GM23248 (cell line): ENCODE measurements around the gene AP1G2. TPM values are rescaled to one million over a fixed set of nuclear protein-coding genes. Genes with fewer than 3 reads are reported as not detected.
A peak's percentile ranks its signal among the peaks of the same experiment; 100 is the strongest.

Source experiments
- DNase-seq: peaks from one replicate; pipeline ENCODE4 v3.0.0-alpha.2; 2015
- H2AFZ ChIP-seq: fragments of 200-600 bp; sonication (generic); 2 replicates; pipeline ENCODE4 v1.6.1; 2016; ENCODE audit warnings: antibody characterized with exemption
- H3F3A ChIP-seq: fragments of 200-600 bp; sonication (generic); 2 replicates; pipeline ENCODE4 v1.6.1; 2016; ENCODE audit warnings: mild to moderate bottlenecking, antibody characterized with exemption, mixed run types; ENCODE audit not compliant: insufficient read depth
- H3K27ac ChIP-seq: fragments of 200-600 bp; sonication (generic); 2 replicates; pipeline ENCODE4 v1.5.1; 2016; ENCODE audit warnings: mild to moderate bottlenecking
- H3K27me3 ChIP-seq: fragments of 200-600 bp; sonication (generic); replicated peaks from 2 replicates; pipeline ENCODE4 v1.6.1; 2016; ENCODE audit warnings: mild to moderate bottlenecking; ENCODE audit not compliant: insufficient read depth
- H3K36me3 ChIP-seq: fragments of 200-600 bp; sonication (generic); 2 replicates; pipeline ENCODE4 v1.6.1; 2016; ENCODE audit warnings: low read depth, mild to moderate bottlenecking
- H3K4me1 ChIP-seq: fragments of 200-600 bp; sonication (generic); 2 replicates; pipeline ENCODE4 v1.6.1; 2016; ENCODE audit warnings: mild to moderate bottlenecking; ENCODE audit not compliant: insufficient read depth
- H3K4me2 ChIP-seq: fragments of 200-600 bp; sonication (generic); one replicate; pipeline ENCODE4 v1.6.1; 2016; ENCODE audit warnings: mild to moderate bottlenecking; ENCODE audit not compliant: unreplicated experiment
- H3K4me3 ChIP-seq: fragments of 200-600 bp; sonication (generic); 2 replicates; pipeline ENCODE4 v1.5.1; 2016; ENCODE audit warnings: mild to moderate bottlenecking
- H3K79me2 ChIP-seq: fragments of 200-600 bp; sonication (generic); 2 replicates; pipeline ENCODE4 v1.6.1; 2016; ENCODE audit warnings: mild to moderate bottlenecking; ENCODE audit not compliant: insufficient read depth
- H3K9ac ChIP-seq: fragments of 200-600 bp; sonication (generic); 2 replicates; pipeline ENCODE4 v1.6.1; 2016; ENCODE audit warnings: mild to moderate bottlenecking
- H3K9me2 ChIP-seq: fragments of 200-600 bp; sonication (generic); 2 replicates; pipeline ENCODE4 v1.6.1; 2016; ENCODE audit warnings: mixed run types, mild to moderate bottlenecking, moderate library complexity; ENCODE audit not compliant: insufficient read depth
- H3K9me3 ChIP-seq: fragments of 200-600 bp; sonication (generic); one replicate; pipeline ENCODE4 v1.6.1; 2017; ENCODE audit warnings: low read depth
- H4K20me1 ChIP-seq: fragments of 200-600 bp; sonication (generic); 2 replicates; pipeline ENCODE4 v1.6.0; 2016; ENCODE audit not compliant: insufficient read depth
- EZH2 ChIP-seq: fragments of 200-600 bp; sonication (generic); IDR thresholded peaks from 2 replicates; pipeline ENCODE4 v1.6.1; 2018; ENCODE audit warnings: antibody characterized with exemption, mild to moderate bottlenecking; ENCODE audit not compliant: insufficient read depth, poor library complexity, severe bottlenecking
- EZH2phosphoT487 ChIP-seq: fragments of 200-600 bp; sonication (generic); IDR thresholded peaks from 2 replicates; pipeline ENCODE4 v1.6.1; 2018; ENCODE audit warnings: antibody characterized with exemption, moderate library complexity, mild to moderate bottlenecking, low read depth; ENCODE audit not compliant: insufficient read depth
- WGBS, 2 experiments: methylation state at CpG; one replicate each; pipeline ENCODE4 v1.1.6; 2015 to 2017; ENCODE audit warnings: low lambda C conversion rate in 2 of 2, low coverage in 1 of 2; ENCODE audit errors: missing lambda C conversion rate in 2 of 2; 5-methylcytosine and 5-hydroxymethylcytosine counted together
- in situ Hi-C: fragments of 300-500 bp; cut with MboI; formaldehyde crosslinking; loops from 2 replicates; pipeline ENCODE4 v1.15.0; 2020
- polyA plus RNA-seq: library from polyadenylated mRNA; unstranded; fragments of >200 nt; fragmentation: Nextera tagmentation; extraction: Ambion mirVana; gene quantifications from 2 replicates; pipeline ENCODE4 v1.2.1, GENCODE V29; 2016
- total RNA-seq: library from RNA; depleted of rRNA; stranded (reverse); fragments of >200 nt; shearing (Covaris generic); gene quantifications from 2 replicates; pipeline ENCODE4 v1.2.3, GENCODE V29; 2014

The AP1G2 gene
- total and polyA plus RNA-seq, 2 experiments from 2014 or later, result 10.2 to 13.7 TPM

GRCh38 chr14:23570806-23571483 lies 3.4 kb upstream of the AP1G2 start:
- in situ Hi-C loops, result no loop called here
- H3K36me3 ChIP-seq, result no peaks in the 10 kb centered on the region
- H3K4me1 ChIP-seq, result no peaks in the 10 kb centered on the region
- H3K4me2 ChIP-seq, result no peak overlapping the region
- H3K4me3 ChIP-seq, result no peak overlapping the region
- no peak for DNase-seq
- H3K27ac ChIP-seq, result no peak overlapping the region
- TF ChIP-seq EZH2phosphoT487 (no peak), EZH2 (no peak)
- peaks cover 22% of the 10 kb centered on the region for H3K27me3 ChIP-seq
- WGBS, 2 experiments, result 46 to 48% methylated on average over 23 of the region's 23 CpGs
- H3K79me2 ChIP-seq, result no peaks in the 10 kb centered on the region
- H3F3A ChIP-seq, result no peaks in the 10 kb centered on the region
- no peaks in the 10 kb centered on the region for H3K9me3 ChIP-seq
- H2AFZ ChIP-seq, result no peak overlapping the region
- no peaks in the 10 kb centered on the region for H4K20me1 ChIP-seq
- no peak overlapping the region for H3K9ac ChIP-seq
- H3K9me2 ChIP-seq, result no peaks in the 10 kb centered on the region

- peaks cover 10% of the 10 kb centered on the region for H3K27me3 ChIP-seq
- no peaks in the 10 kb centered on the region for H3K4me1 ChIP-seq
- DNase-seq, result peak; percentile 26
- in situ Hi-C loops, result no loop called here
- no peaks in the 10 kb centered on the region for H3K9me3 ChIP-seq
- no peaks in the 10 kb centered on the region for H4K20me1 ChIP-seq
- H3K9ac ChIP-seq, result no peak overlapping the region
- no peaks in the 10 kb centered on the region for H3K9me2 ChIP-seq
- no peaks in the 10 kb centered on the region for H3K36me3 ChIP-seq
- no peak for TF ChIP-seq EZH2phosphoT487
- TF ChIP-seq EZH2, result no peak
- no peaks in the 10 kb centered on the region for H3F3A ChIP-seq
- H2AFZ ChIP-seq, result no peak overlapping the region
- 25 to 36% methylated on average over 7 of the region's 7 CpGs for WGBS, 2 experiments
- H3K27ac ChIP-seq, result no peak overlapping the region
- H3K79me2 ChIP-seq, result no peaks in the 10 kb centered on the region
- H3K4me2 ChIP-seq, result no peak overlapping the region
- no peak overlapping the region for H3K4me3 ChIP-seq
These were observed 2.0 kb upstream of the AP1G2 start for GRCh38 chr14:23569443-23570151.

DNA sequence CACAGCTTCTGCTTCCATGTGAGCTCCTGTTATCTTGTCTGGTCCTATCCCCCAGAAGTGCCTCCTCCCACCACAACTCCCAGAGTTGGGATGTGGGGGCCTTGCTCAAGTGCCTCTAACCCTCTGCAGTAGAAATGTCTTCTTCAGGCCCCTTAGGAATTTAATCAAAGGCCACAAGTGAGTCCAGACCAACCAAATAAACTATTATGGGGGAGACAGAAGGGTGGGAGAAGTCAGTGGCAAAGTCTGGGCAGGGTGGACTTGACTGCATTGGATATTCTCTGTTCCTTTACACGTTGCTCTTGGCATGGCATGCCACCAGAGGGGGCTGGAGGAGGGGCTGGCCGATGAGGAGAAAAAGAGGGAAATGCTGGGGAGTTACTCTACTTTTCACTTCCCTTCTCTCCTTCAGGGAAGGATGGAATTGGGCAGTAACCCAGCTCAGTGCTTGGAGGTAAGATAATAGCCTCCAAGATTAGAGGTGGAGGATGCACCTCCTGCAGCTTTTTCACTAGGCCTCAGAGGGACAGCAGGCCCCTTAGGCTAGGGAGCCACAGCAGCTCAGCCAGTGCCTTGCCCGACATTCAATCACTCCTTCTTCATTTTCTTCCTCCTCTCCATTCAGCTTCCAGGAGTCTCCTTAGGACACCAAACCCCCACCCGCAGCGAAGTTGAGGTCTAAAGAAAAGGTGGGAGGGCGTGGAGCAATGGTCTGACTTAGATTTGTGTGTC lies 1.2 kb upstream of the AP1G2 start:
- Histone ChIP-seq H2AFZ (no peak overlapping the region), H3K27me3 (peaks cover 10% of the 10 kb centered on the region), H3K4me3 (no peak overlapping the region), H3K4me2 (no peak overlapping the region), H3K9ac (no peak overlapping the region), H4K20me1 (no peaks in the 10 kb centered on the region), H3K9me2 (no peaks in the 10 kb centered on the region), H3K27ac (no peak overlapping the region), H3K36me3 (no peaks in the 10 kb centered on the region), H3F3A (no peaks in the 10 kb centered on the region), H3K79me2 (no peaks in the 10 kb centered on the region), H3K9me3 (no peaks in the 10 kb centered on the region), H3K4me1 (no peaks in the 10 kb centered on the region)
- DNase-seq, result peak; percentile 28
- in situ Hi-C loops, result no loop called here
- WGBS, 2 experiments, result 33 to 34% methylated on average over 6 of the region's 6 CpGs
- TF ChIP-seq EZH2 (no peak), EZH2phosphoT487 (no peak)

DNA sequence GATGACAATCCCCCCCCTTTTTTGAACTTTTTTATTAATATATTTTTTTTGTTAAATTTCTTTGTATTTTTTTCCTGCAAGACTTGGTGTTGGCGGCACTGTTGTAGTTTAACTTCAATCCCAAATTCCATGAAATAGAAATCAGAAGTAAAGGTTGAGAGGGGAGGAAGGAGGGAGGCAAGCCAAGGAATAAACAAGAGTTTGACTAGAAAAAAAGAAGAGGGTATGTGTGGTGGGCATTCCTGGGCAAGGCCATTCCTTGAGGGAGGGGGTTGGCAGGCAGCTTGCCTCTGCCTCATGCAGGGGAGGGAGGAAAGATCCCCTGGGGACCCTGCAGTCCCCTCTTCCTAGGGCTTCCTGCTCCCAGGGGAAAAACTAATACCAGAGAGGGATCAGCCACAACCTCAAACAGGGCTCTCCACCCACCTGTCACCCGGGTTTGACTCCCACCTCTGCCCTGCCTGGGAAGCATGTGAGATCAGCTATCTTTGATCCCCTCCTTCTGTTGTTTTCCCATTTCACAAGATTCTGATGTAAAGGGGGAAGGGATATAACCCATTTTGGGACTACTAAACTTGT lies 519 bp upstream of the AP1G2 start:
- in situ Hi-C loops, result no loop called here

More for the DNA sequence above, 519 bp upstream of the AP1G2 start:
- Histone ChIP-seq H3F3A (0 out of 2 replicates have a peak, but pooled peaks cover 2% of the 10 kb centered on the region), H3K9me3 (no peaks in the 10 kb centered on the region), H3K36me3 (no peaks in the 10 kb centered on the region), H3K9ac (peak overlapping the region; percentile 71), H3K27me3 (peaks cover 7% of the 10 kb centered on the region), H2AFZ (peak overlapping the region; percentile 92), H3K79me2 (no peaks in the 10 kb centered on the region), H3K27ac (no peak overlapping the region), H3K4me1 (no peaks in the 10 kb centered on the region), H3K9me2 (no peaks in the 10 kb centered on the region), H3K4me2 (peak overlapping the region; percentile 96), H4K20me1 (no peaks in the 10 kb centered on the region), H3K4me3 (peak overlapping the region; percentile 81)
- DNase-seq, result no peak
- WGBS, 2 experiments, result 95 to 99% methylated on average over 2 of the region's 2 CpGs
- TF ChIP-seq EZH2phosphoT487 (no peak), EZH2 (no peak)
